ENCODE data around the gene HDGF. TPM values are rescaled to one million over a fixed set of nuclear protein-coding genes. Genes with fewer than 3 reads are reported as not detected.

The HDGF gene
- total RNA-seq, 4 donors from 2014 or later = 124 to 239 (median 167) TPM

DNA sequence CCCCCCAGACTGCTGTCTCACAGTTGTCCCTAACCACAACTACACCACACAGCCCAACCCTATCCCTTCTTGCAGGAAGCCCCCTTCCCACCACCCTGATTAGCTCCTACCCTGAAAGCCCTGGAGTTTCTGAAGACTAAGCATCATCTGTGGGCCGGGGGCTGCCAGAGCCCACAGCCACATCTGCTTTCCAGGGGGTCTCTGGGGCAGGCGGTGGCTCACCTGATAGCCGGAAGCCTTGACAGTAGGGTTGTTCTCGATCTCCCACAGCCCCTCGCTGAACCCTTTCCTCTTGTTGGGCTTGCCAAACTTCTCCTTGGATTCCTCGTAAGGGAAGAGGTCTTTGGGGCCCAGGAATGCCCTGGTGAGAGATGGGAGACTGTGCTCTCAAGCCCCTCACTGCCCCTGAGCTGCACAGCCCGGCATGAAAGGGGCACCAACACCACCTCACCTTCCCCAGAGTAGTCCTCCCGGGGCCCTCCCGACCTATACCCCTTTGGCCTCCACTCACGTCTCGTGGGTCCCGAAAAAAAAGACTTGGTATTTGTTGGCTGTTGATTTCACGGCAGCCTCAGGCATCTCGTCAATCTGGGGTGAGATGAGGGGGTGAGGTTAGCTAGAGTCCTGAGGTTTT is 6.6 kb downstream of the HDGF start:
- 76% methylated on average over 9 of the region's 14 CpGs for WGBS
- DNase-seq (ENCODE audit: extremely low spot score) = no peak

DNA sequence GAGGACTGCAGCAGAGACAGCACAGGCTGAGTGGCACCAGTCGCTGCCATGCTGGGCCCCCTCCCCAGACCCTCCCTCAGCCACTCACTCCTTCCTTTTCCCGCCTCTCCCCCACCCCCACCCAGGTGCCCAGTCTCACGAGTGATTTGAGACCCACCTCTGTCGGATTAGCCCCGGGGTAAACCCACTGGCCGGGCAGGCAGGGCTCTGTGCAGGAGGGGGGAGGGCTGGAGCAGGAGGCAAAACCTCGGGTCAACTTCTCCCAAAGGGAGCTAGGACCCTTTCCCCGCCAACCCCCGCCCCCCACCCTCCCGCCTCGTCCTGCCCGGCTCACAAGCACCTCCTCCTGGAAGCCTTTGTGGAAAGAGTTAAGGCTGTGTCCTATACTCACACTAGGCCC is 7.1 kb downstream of the HDGF start:
- no peak overlapping the region for H3K4me3 ChIP-seq
- peaks cover 51 to 72% (median 67%) of the 10 kb centered on the region in 4 donors for H3K4me1 ChIP-seq
- H3K27me3 ChIP-seq = no peaks in the 10 kb centered on the region
- TF ChIP-seq POLR2AphosphoS5 (IDR thresholded peaks at IDR 0.05) (no peak), EP300 (IDR thresholded peaks at IDR 0.05) (no peak), POLR2A (IDR thresholded peaks at IDR 0.05; ENCODE audit: low read depth) (no peak)
- TF ChIP-seq, protein P1, sequence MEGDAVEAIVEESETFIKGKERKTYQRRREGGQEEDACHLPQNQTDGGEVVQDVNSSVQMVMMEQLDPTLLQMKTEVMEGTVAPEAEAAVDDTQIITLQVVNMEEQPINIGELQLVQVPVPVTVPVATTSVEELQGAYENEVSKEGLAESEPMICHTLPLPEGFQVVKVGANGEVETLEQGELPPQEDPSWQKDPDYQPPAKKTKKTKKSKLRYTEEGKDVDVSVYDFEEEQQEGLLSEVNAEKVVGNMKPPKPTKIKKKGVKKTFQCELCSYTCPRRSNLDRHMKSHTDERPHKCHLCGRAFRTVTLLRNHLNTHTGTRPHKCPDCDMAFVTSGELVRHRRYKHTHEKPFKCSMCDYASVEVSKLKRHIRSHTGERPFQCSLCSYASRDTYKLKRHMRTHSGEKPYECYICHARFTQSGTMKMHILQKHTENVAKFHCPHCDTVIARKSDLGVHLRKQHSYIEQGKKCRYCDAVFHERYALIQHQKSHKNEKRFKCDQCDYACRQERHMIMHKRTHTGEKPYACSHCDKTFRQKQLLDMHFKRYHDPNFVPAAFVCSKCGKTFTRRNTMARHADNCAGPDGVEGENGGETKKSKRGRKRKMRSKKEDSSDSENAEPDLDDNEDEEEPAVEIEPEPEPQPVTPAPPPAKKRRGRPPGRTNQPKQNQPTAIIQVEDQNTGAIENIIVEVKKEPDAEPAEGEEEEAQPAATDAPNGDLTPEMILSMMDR (IDR thresholded peaks at IDR 0.05) = no peak
- intact Hi-C loops (cut with DNase I) = no loop called here
- WGBS = 70% methylated on average over 4 of the region's 12 CpGs
- peaks cover 14 to 36% (median 31%) of the 10 kb centered on the region in 4 donors for H3K36me3 ChIP-seq
- no peaks in the 10 kb centered on the region for H3K9me3 ChIP-seq
- peak overlapping the region; percentile 28 to 99 (median 94) for H3K27ac ChIP-seq (replicated peaks in 1 of 4)
- no peak for DNase-seq (ENCODE audit: extremely low spot score)

More for the DNA sequence above, 6.6 kb downstream of the HDGF start:
- Histone ChIP-seq H3K4me1 (peaks cover 57 to 72% (median 68%) of the 10 kb centered on the region in 4 donors), H3K9me3 (no peaks in the 10 kb centered on the region), H3K27me3 (no peaks in the 10 kb centered on the region), H3K4me3 (no peak overlapping the region), H3K27ac (replicated peaks in 1 of 4) (peak overlapping the region; percentile 93 to 99 (median 98)), H3K36me3 (peaks cover 14 to 36% (median 31%) of the 10 kb centered on the region in 4 donors)
- TF ChIP-seq POLR2AphosphoS5 (IDR thresholded peaks at IDR 0.05) (no peak), EP300 (IDR thresholded peaks at IDR 0.05) (no peak), POLR2A (IDR thresholded peaks at IDR 0.05; ENCODE audit: low read depth) (no peak)
- TF ChIP-seq, protein P1 (IDR thresholded peaks at IDR 0.05) = no peak
- intact Hi-C loops (cut with DNase I) = no loop called here

DNA sequence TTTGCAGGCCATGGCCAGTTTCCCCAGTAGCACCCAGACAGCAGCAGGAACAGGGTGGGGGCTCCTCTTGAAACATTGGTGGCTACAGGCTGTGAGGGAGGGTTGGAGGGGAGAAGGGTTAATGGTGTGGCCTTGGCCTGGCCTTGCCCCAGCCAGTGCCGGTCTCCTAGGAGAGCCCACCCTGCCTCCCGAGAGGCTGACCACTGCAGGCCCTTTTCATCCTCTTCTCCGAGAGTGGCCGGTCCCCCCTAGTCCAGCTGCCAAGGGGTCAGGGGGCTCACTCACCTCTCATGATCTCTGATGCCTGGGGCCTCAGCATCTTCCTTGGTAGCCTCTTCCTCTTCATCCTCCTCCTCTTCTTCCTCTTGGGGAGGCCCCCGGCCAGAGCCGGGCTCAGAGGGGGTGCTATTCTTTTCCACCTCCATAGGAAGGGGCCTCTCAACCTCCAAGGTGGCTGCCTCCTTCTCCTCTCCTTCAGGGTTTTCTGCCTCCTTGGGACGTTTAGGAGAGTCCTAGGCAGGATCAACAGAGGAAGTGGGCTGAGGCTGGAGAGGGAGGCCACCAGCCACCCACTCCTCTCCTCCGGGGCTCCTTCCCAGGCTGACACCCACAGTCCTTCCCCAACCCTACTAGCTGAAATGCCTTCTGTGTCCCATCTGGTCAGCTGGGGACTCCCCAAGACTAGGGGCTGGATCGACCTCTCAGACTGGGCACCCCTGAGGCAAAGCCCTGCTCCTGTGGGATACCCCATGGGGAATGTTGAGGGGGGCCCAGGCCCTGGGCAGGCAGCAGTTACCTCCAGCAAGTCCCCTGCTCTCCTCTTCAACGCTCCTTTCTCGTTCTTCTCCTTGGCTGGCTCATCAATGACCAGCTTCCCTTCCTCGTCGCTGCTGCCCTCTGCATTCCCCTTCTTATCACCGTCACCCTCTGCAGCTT is 7.8 kb downstream of the HDGF start:
- Histone ChIP-seq H3K36me3 (peaks cover 14 to 36% (median 31%) of the 10 kb centered on the region in 4 donors), H3K4me3 (no peak overlapping the region), H3K9me3 (no peaks in the 10 kb centered on the region), H3K4me1 (peaks cover 44 to 69% (median 62%) of the 10 kb centered on the region in 4 donors), H3K27ac (replicated peaks in 1 of 4) (peak overlapping the region in 3 of 4 donors; percentile 28 to 99 (median 96)), H3K27me3 (no peaks in the 10 kb centered on the region)
- WGBS = 83% methylated on average over 14 of the region's 14 CpGs
- intact Hi-C loops (cut with DNase I) = no loop called here
- TF ChIP-seq POLR2AphosphoS5 (IDR thresholded peaks at IDR 0.05) (no peak), POLR2A (IDR thresholded peaks at IDR 0.05; ENCODE audit: low read depth) (no peak)
- TF ChIP-seq, protein P1 (IDR thresholded peaks at IDR 0.05) = no peak
- DNase-seq (ENCODE audit: extremely low spot score) = no peak

DNA sequence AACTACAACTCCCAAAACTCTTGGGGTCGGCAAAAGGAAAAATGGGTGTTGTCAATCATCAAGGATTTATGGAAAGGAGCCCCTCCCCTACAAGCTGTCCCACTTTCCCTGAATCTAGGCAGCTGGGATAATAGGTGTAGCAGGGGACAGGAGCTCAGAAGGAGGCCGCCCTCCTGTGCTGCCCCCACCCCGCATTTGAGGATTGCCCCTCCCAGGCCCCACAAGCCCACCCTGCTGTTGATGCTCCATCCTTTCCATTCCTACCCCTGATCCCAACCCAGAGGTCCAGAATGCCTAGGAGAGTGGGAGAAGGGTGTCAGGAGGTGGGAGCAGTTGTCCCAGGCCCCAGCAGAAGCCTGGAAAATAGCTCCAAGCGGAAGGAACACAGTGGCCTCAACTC is 8.7 kb downstream of the HDGF start:
- DNase-seq (ENCODE audit: extremely low spot score) = no peak
- 86% methylated on average over 4 of the region's 4 CpGs for WGBS
- peak overlapping the region in 1 of 4 donors; percentile 4 for H3K27ac ChIP-seq (replicated peaks in 1 of 4)
- intact Hi-C loops (cut with DNase I) = no loop called here
- H3K27me3 ChIP-seq = no peaks in the 10 kb centered on the region
- TF ChIP-seq, protein P1 (IDR thresholded peaks at IDR 0.05) = no peak
- no peak for TF ChIP-seq POLR2A (IDR thresholded peaks at IDR 0.05; ENCODE audit: low read depth)
- no peak for TF ChIP-seq POLR2AphosphoS5 (IDR thresholded peaks at IDR 0.05)
- no peak for TF ChIP-seq EP300 (IDR thresholded peaks at IDR 0.05)
- no peak overlapping the region for H3K4me3 ChIP-seq
- H3K9me3 ChIP-seq = no peaks in the 10 kb centered on the region
- H3K36me3 ChIP-seq = peaks cover 14 to 43% (median 36%) of the 10 kb centered on the region in 4 donors
- peaks cover 36 to 61% (median 53%) of the 10 kb centered on the region in 4 donors for H3K4me1 ChIP-seq
